ENCODE results near the gene SEMA3D. TPM values are rescaled to one million over a fixed set of nuclear protein-coding genes. Genes with fewer than 3 reads are reported as not detected.

SEMA3D gene
- total RNA-seq, 2 donors from 2014 or later, result 1.4 to 1.5 TPM

DNA sequence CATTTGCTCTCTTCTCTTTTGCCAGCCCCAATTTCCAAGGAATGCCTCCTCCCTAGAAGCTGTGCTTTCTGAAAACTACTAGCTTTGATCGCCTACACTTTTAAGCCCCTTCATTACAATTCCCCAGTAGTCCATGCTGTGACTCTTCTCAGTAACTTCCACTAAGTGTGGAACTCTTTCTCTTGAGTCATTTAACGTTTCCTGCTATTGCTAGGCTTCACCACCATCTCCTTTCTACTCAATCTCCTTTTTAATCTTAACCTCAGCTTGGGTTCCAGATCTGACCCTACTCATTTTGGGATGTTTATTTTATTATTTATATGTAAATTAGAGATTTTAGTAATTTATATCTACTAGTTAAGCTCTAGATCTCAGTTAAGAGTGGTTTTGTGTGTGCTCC, 14.4 kb upstream of the SEMA3D start:
- no peaks in the 10 kb centered on the region for H3K36me3 ChIP-seq
- no peaks in the 10 kb centered on the region for H3K4me1 ChIP-seq
- no peak overlapping the region for H3K4me3 ChIP-seq
- no peaks in the 10 kb centered on the region for H3K9me3 ChIP-seq
- no peaks in the 10 kb centered on the region for H3K27me3 ChIP-seq
- no peak for DNase-seq (ENCODE audit: low spot score)
- no peak overlapping the region for H3K27ac ChIP-seq
- TF ChIP-seq, protein P1, sequence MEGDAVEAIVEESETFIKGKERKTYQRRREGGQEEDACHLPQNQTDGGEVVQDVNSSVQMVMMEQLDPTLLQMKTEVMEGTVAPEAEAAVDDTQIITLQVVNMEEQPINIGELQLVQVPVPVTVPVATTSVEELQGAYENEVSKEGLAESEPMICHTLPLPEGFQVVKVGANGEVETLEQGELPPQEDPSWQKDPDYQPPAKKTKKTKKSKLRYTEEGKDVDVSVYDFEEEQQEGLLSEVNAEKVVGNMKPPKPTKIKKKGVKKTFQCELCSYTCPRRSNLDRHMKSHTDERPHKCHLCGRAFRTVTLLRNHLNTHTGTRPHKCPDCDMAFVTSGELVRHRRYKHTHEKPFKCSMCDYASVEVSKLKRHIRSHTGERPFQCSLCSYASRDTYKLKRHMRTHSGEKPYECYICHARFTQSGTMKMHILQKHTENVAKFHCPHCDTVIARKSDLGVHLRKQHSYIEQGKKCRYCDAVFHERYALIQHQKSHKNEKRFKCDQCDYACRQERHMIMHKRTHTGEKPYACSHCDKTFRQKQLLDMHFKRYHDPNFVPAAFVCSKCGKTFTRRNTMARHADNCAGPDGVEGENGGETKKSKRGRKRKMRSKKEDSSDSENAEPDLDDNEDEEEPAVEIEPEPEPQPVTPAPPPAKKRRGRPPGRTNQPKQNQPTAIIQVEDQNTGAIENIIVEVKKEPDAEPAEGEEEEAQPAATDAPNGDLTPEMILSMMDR (IDR thresholded peaks at IDR 0.05), result no peak

DNA sequence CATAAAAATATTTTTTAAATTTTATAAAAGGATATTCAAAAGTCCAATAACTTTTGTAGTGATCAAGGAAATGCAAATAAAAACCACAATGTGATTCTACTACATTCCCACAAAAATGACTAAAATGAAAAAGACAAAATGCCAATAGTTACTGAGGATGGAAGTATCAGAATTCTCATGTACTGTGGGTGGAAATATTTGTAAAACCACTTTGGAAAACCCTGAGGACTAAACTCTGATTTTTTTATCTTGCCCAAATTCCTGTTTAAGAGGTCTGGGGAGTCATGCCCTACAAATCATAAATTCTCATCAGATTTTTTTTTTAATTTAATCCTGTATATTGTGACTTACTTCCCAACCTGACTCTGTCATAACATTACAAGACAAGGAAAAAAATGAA, 9.8 kb upstream of the SEMA3D start:
- DNase-seq (ENCODE audit: low spot score), result no peak
- Histone ChIP-seq H3K4me1 (no peaks in the 10 kb centered on the region), H3K4me3 (no peak overlapping the region), H3K9me3 (no peaks in the 10 kb centered on the region), H3K27me3 (no peaks in the 10 kb centered on the region), H3K27ac (no peak overlapping the region), H3K36me3 (no peaks in the 10 kb centered on the region)
- TF ChIP-seq, protein P1 (IDR thresholded peaks at IDR 0.05), result no peak

DNA sequence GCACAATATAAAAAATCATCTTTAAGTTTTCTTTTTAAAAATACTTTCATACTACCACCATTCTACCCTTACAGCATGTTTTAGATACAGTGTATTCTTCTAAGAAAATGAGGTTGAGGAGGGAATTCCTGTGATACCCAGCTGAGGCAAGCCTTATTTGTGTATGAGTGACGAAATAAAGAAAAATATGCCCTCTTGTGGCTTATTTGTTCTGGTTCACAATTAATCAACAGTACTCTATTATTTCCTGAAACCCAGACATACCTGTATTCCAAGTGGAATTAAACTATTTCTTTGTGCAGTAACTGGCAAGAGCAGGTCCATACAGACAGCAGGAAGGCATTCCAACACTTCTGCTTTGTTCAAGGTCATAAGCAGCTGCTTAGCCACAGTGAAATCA, 4.5 kb upstream of the SEMA3D start:
- H3K27me3 ChIP-seq, result no peaks in the 10 kb centered on the region
- H3K27ac ChIP-seq, result no peak overlapping the region
- H3K4me3 ChIP-seq, result no peak overlapping the region
- no peaks in the 10 kb centered on the region for H3K36me3 ChIP-seq
- DNase-seq (ENCODE audit: low spot score), result no peak
- peaks cover 0 to 6% of the 10 kb centered on the region in 2 donors for H3K4me1 ChIP-seq
- TF ChIP-seq, protein P1 (IDR thresholded peaks at IDR 0.05), result peak in 1 of 2 donors; percentile 40
- H3K9me3 ChIP-seq, result no peaks in the 10 kb centered on the region

DNA sequence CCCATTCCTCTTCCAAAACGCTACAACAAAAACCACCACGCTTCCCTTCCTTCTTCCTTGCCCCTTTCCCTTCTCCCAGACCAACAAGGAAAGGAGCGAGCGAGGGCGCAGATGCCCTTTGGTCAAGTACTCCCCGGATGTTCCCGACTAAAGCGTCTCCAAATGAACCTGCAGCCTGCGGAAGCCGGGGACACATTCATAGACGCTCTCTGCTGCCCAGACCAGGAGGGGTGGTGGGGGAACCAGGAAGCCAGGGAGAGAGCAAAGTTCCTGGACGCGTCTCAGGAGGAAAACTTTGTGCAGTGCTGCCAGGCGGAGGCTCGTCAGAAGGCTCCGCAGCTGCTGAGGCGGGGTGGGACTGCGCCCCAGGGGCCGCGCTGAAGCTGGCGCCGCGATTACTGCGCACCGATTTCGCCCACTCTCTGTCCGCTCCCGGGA, 754 bp downstream of the SEMA3D start:
- peak overlapping the region; percentile 43 to 50 for H3K27ac ChIP-seq
- H3K27me3 ChIP-seq, result no peaks in the 10 kb centered on the region
- TF ChIP-seq, protein P1 (IDR thresholded peaks at IDR 0.05), result no peak
- peak; percentile 59 for DNase-seq (ENCODE audit: low spot score)
- no peaks in the 10 kb centered on the region for H3K36me3 ChIP-seq
- H3K9me3 ChIP-seq, result no peaks in the 10 kb centered on the region
- H3K4me1 ChIP-seq, result peaks cover 0 to 15% of the 10 kb centered on the region in 2 donors
- peak overlapping the region; percentile 39 to 55 for H3K4me3 ChIP-seq

DNA sequence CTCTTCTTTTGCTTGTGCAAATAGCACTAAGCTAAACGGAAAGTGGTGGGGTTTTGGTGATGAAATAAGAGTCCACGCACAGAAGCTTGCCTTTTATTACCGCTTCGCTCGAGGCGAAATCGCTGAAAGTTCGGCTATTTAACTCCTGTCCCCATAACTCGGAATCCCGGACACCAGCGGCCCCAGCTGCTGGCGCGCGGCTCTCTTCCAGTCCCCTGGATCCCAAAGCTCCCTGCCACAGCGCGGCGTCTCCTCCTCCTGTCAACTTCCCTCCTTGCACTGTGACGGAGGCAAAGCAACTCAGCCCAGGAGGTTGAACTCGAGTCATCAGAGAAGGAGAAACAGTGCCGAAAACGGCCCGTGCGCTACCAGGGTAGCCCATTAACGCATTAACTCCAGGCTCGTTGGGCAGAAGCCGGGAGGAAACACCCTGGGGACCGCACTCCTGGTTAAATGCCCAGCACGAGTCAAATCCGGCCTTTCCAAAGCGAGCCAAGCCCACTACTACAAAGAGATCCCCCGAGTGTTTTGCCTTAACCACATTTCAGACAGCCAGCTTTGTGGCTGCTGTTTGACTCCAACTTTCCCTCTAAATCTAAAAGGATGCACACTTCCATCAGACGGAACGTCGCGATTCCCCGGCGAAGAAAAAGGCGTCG, 1.3 kb downstream of the SEMA3D start:
- peak overlapping the region; percentile 43 to 50 for H3K27ac ChIP-seq
- peak overlapping the region; percentile 39 to 55 for H3K4me3 ChIP-seq
- H3K36me3 ChIP-seq, result no peaks in the 10 kb centered on the region
- H3K27me3 ChIP-seq, result no peaks in the 10 kb centered on the region
- peak; percentile 76 for DNase-seq (ENCODE audit: low spot score)
- no peaks in the 10 kb centered on the region for H3K9me3 ChIP-seq
- peaks cover 0 to 15% of the 10 kb centered on the region in 2 donors for H3K4me1 ChIP-seq
- TF ChIP-seq, protein P1 (IDR thresholded peaks at IDR 0.05), result peak in 1 of 2 donors; percentile 38
